ENCODE measurements around the gene ALB. TPM values are rescaled to one million over a fixed set of nuclear protein-coding genes. Genes with fewer than 3 reads are reported as not detected.
"Not testable (repeated sequence)": the region's sequence is repeated elsewhere in the genome, so short reads cannot be mapped to it uniquely, and the experiment has no call there.

Gene ALB
- total RNA-seq, 2 experiments from 2014 or later: 0.47 to 0.63 TPM

DNA sequence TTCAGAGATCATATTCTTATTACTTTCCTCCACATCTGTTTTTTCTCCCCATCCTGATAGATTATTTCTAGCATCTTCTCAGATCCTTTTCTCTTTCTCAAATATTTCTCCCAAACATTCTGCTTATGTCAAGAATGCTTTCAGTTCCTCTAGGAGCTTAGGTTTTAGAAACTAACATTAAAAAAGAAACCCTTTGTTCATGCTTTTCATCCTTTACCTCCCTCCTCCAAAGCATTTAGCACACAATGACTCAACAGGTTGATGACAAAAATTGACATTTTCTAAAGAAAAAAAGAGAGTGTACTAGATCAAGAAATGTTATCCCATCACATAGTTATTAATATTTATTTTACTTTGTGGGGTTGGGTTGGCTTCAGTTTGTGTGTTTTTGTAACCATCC is 16.5 kb upstream of the ALB start:
- TF ChIP-seq, protein P1, sequence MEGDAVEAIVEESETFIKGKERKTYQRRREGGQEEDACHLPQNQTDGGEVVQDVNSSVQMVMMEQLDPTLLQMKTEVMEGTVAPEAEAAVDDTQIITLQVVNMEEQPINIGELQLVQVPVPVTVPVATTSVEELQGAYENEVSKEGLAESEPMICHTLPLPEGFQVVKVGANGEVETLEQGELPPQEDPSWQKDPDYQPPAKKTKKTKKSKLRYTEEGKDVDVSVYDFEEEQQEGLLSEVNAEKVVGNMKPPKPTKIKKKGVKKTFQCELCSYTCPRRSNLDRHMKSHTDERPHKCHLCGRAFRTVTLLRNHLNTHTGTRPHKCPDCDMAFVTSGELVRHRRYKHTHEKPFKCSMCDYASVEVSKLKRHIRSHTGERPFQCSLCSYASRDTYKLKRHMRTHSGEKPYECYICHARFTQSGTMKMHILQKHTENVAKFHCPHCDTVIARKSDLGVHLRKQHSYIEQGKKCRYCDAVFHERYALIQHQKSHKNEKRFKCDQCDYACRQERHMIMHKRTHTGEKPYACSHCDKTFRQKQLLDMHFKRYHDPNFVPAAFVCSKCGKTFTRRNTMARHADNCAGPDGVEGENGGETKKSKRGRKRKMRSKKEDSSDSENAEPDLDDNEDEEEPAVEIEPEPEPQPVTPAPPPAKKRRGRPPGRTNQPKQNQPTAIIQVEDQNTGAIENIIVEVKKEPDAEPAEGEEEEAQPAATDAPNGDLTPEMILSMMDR (IDR thresholded peaks at IDR 0.05): no peak
- Mint-ChIP-seq H3K36me3 (ENCODE audit: low read depth) (no peaks in the 10 kb centered on the region), H3K27ac (no peak overlapping the region), H3K4me1 (ENCODE audit: low read depth) (no peaks in the 10 kb centered on the region), H3K4me3 (no peak overlapping the region), H3K9me3 (peaks cover 4% of the 10 kb centered on the region), H3K27me3 (peaks cover 10% of the 10 kb centered on the region)
- ATAC-seq (ENCODE audit: poor library complexity): no peak
- intact Hi-C loops (cut with DNase I, micrococcal nuclease): no loop called here
- ChIA-PET CTCF (no interaction called here), POLR2A (interaction anchor here (0.7 kb wide), 1 partner anchor 36 kb away, joined by 3 read pairs; no protein-coding TSS in a partner anchor)
- Histone ChIP-seq H3K4me1 (ENCODE audit: insufficient read depth, low read length) (no peaks in the 10 kb centered on the region), H3K27me3 (ENCODE audit: control insufficient read depth in 1 of 2, insufficient read depth in 2 of 2, low read length in 2 of 2) (no peaks in the 10 kb centered on the region), H3K27ac (ENCODE audit: low read depth in 1 of 2, low read length in 2 of 2) (no peak overlapping the region), H3K36me3 (ENCODE audit: insufficient read depth, low read length) (no peaks in the 10 kb centered on the region), H3K9me3 (ENCODE audit: control insufficient read depth in 1 of 2, insufficient read depth in 1 of 2, low read length in 2 of 2) (no peaks in the 10 kb centered on the region), H3K4me3 (ENCODE audit: low read length) (no peak overlapping the region)
- DNase-seq: no peak

DNA sequence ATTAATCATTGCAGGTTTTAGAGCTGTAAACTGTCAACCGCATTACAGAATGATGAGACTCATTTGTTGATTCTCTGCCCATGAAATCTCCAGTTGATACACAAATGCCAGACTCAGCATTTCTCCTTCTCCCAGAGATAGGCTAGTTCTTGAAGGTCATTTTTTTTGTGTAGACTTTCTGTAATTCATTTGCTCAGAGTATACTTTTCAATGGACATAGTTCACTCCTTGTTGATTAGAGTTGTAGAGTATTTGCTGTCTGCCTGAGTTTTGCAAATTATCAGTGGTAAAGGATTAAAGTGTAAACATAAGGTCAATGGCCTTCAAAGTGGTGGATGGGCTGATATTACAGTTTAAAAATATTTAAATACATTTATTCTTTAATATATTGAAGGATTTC is 15.2 kb upstream of the ALB start:
- ATAC-seq (ENCODE audit: poor library complexity) (no peak), DNase-seq (no peak)
- POLR2A ChIA-PET: no interaction called here
- Histone ChIP-seq H3K4me1 (ENCODE audit: insufficient read depth, low read length) (no peaks in the 10 kb centered on the region), H3K27me3 (ENCODE audit: control insufficient read depth in 1 of 2, insufficient read depth in 2 of 2, low read length in 2 of 2) (no peaks in the 10 kb centered on the region), H3K36me3 (ENCODE audit: insufficient read depth, low read length) (no peaks in the 10 kb centered on the region), H3K27ac (ENCODE audit: low read depth in 1 of 2, low read length in 2 of 2) (no peak overlapping the region), H3K4me3 (ENCODE audit: low read length) (no peak overlapping the region), H3K9me3 (ENCODE audit: control insufficient read depth in 1 of 2, insufficient read depth in 1 of 2, low read length in 2 of 2) (no peaks in the 10 kb centered on the region)
- no peak overlapping the region for H3K27ac Mint-ChIP-seq
- CTCF ChIA-PET: no interaction called here
- TF ChIP-seq, protein P1 (IDR thresholded peaks at IDR 0.05): no peak
- no peaks in the 10 kb centered on the region for H3K4me1 Mint-ChIP-seq (ENCODE audit: low read depth)
- no peak overlapping the region for H3K4me3 Mint-ChIP-seq
- intact Hi-C loops (cut with DNase I, micrococcal nuclease): no loop called here
- no peaks in the 10 kb centered on the region for H3K36me3 Mint-ChIP-seq (ENCODE audit: low read depth)
- peaks cover 4% of the 10 kb centered on the region for H3K9me3 Mint-ChIP-seq
- peaks cover 10% of the 10 kb centered on the region for H3K27me3 Mint-ChIP-seq

DNA sequence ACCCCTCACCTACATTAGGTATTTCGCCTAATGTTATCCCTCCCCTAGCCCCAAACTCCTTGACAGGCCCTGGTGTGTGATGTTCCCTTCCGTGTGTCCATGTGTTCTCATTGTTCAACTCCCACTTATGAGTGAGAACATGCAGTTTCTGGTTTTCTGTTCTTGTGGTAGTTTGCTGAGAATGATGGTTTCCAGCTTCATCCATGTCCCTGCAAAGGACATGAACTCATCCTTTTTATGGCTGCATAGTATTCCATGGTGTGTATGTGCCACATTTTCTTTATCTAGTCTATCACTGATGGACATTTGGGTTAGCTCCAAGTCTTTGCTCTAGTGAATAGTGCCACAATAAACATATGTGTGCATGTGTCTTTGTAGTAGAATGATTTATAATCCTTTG is 14.4 kb upstream of the ALB start:
- H3K36me3 Mint-ChIP-seq (ENCODE audit: low read depth); H3K4me1 ChIP-seq (ENCODE audit: insufficient read depth, low read length); DNase-seq; H3K27ac Mint-ChIP-seq; H3K4me3 ChIP-seq (ENCODE audit: low read length); H3K27ac ChIP-seq (ENCODE audit: low read depth in 1 of 2, low read length in 2 of 2); H3K27me3 ChIP-seq (ENCODE audit: control insufficient read depth in 1 of 2, insufficient read depth in 2 of 2, low read length in 2 of 2); ATAC-seq (ENCODE audit: poor library complexity); H3K4me3 Mint-ChIP-seq; H3K4me1 Mint-ChIP-seq (ENCODE audit: low read depth); H3K9me3 Mint-ChIP-seq; H3K36me3 ChIP-seq (ENCODE audit: insufficient read depth, low read length); CTCF ChIA-PET; H3K9me3 ChIP-seq (ENCODE audit: control insufficient read depth in 1 of 2, insufficient read depth in 1 of 2, low read length in 2 of 2); POLR2A ChIA-PET; intact Hi-C loops (cut with DNase I, micrococcal nuclease): not testable (repeated sequence)
- peaks cover 10% of the 10 kb centered on the region for H3K27me3 Mint-ChIP-seq

DNA sequence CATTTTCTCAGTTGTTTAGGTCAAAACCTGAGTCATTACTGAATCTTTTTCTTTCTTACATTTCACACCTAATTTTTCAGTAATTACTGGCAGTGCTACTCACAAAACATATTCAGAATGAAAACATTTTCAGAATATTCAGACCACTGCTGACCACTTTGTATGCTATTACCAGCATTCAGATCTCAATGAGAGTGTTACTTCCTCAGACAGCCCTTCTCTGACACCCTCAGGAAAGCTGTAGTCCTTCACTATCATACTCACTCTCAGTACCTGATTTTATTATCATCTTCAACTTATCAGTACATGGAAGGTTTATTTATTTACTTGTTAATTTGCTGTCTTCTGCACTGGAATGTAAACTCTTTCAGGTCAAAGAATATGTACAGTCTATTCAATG is 12.3 kb upstream of the ALB start:
- no peaks in the 10 kb centered on the region for H3K36me3 ChIP-seq (ENCODE audit: insufficient read depth, low read length)
- H3K4me1 Mint-ChIP-seq (ENCODE audit: low read depth): no peaks in the 10 kb centered on the region
- H3K4me1 ChIP-seq (ENCODE audit: insufficient read depth, low read length): no peaks in the 10 kb centered on the region
- TF ChIP-seq, protein P1 (IDR thresholded peaks at IDR 0.05): no peak
- H3K27me3 Mint-ChIP-seq: peaks cover 12% of the 10 kb centered on the region
- DNase-seq: no peak
- H3K27ac Mint-ChIP-seq: no peak overlapping the region
- no peak for ATAC-seq (ENCODE audit: poor library complexity)
- ChIA-PET POLR2A (no interaction called here), CTCF (no interaction called here)
- no peak overlapping the region for H3K4me3 ChIP-seq (ENCODE audit: low read length)
- H3K27ac ChIP-seq (ENCODE audit: low read depth in 1 of 2, low read length in 2 of 2): no peak overlapping the region
- intact Hi-C loops (cut with DNase I, micrococcal nuclease): no loop called here
- H3K36me3 Mint-ChIP-seq (ENCODE audit: low read depth): no peaks in the 10 kb centered on the region
- no peaks in the 10 kb centered on the region for H3K27me3 ChIP-seq (ENCODE audit: control insufficient read depth in 1 of 2, insufficient read depth in 2 of 2, low read length in 2 of 2)
- H3K4me3 Mint-ChIP-seq: no peak overlapping the region
- H3K9me3 Mint-ChIP-seq: no peaks in the 10 kb centered on the region
- H3K9me3 ChIP-seq (ENCODE audit: control insufficient read depth in 1 of 2, insufficient read depth in 1 of 2, low read length in 2 of 2): no peaks in the 10 kb centered on the region
